Activated CD4-positive, alpha-beta T cell treated with anti-CD3 and anti-CD28 coated beads for 48 hours (primary cell): ENCODE results near the gene KRTAP5-5.
"Not testable (repeated sequence)": the region's sequence is repeated elsewhere in the genome, so short reads cannot be mapped to it uniquely, and the experiment has no call there.

Experiments
- DNase-seq: peaks from one replicate; pipeline ENCODE4 v3.0.0-alpha.2; 2020

KRTAP5-5 gene, protein sequence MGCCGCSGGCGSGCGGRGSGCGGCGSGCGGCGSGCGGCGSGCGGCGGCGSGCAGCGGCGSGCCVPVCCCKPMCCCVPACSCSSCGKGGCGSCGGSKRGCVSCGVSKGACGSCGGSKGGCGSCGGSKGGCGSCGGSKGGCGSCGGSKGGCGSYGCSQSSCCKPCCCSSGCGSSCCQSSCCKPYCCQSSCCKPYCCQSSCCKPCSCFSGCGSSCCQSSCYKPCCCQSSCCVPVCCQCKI

DNA sequence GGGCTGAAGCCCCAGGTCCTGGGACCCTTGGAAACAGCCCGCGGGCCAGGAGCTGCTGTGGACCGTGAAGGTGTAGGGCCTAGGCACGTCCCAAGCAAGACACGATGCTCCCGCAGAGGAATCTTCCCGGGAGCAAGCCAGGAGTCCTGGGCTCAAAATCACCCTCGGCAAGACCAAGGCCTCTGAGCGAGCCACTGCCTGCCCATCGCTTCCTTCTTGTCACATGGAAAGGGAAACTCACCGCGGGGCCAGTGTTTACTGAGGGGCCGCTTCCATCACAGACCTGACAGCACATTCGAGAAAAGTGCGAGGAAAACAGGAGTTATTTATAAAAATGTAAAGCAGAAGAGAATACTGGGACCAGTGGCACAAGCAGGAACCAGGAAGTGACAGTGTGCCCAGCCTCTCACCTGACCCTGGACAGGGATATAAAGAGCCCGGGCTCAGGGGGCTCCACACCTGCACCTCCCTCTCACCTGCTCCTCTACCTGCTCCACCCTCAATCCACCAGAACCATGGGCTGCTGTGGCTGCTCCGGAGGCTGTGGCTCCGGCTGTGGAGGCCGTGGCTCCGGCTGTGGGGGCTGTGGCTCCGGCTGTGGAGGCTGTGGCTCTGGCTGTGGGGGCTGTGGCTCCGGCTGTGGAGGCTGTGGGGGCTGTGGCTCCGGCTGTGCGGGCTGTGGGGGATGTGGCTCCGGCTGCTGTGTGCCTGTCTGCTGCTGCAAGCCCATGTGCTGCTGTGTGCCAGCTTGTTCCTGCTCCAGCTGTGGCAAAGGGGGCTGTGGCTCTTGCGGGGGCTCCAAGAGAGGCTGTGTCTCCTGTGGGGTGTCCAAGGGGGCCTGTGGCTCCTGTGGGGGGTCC lies at the start of gene KRTAP5-5:
KRTAP5-5 (plus strand) TSS at position 450 of the 860 bp plus-strand sequence; CDS start at position 516, 66 bp downstream.
- DNase-seq: no peak

DNA sequence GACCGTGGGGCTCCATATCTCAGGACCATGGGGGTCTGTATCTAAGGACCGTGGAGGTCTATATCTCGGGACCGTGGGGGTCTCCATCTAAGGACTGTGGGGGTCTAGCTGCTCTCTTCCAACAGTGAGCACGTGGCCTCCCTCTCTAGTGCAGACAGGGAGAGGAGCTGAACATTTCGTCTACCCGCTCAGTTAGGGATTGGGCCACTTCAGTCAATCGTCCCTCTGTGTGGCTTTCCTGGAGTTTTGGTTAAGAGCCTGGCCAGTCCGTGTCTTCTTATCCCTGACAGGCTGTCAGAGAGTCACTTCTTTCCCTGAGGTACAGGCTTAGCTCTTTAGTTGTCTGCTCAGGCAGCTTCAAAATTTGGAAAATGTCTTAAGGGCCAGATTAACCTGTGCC lies 47.6 kb upstream of the KRTAP5-5 start:
- no peak for DNase-seq

DNA sequence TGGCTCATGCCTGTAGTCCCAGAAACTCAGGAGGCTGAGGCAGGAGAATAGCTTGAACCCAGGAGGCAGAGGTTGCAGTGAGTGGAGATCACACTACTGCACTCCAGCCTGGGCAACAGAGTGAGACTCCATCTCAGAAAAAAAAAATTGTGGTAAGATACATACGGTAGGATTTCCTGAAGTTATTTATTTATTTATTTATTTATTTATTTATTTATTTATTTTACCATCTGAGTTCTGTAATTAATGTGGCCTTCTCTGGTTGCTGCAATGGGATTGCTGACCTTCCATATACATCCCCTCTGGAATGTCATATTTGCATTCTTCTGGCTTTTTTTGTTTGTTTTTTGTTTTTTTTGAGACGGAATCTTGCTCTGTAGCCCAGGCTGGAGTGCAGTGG lies 46.7 kb upstream of the KRTAP5-5 start:
- not testable (repeated sequence) for DNase-seq

DNA sequence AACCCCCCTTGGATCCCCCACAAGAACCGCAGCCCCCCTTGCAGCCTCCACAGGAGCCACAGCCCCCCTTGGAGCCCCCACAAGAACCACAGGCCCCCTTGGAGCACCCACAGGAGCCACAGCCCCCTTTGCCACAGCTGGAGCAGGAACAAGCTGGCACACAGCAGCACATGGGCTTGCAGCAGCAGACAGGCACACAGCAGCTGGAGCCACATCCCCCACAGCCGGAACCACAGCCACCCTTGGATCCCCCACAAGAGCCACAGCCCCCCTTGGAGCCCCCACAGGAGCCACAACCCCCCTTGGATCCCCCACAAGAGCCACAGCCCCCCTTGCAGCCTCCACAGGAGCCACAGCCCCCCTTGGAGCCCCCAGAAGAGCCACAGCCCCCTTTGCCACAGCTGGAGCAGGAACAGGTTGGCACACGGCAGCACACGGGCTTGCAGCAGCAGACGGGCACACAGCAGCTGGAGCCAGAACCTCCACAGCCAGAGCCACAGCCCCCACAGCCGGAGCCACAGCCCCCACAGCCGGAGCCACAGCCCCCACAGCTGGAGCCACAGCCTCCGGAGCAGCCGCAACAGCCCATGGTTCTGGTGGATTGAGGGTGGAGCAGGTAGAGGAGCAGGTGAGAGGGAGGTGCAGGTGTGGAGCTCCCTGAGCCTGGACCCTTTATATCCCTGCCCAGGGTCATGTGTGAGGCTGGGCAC lies 44.8 kb upstream of the KRTAP5-5 start, which contains the start of gene KRTAP5-1:
KRTAP5-1 (minus strand) TSS at position 623 of the 710 bp plus-strand sequence; CDS start at position 589, 34 bp downstream.
- DNase-seq: not testable (repeated sequence)

DNA sequence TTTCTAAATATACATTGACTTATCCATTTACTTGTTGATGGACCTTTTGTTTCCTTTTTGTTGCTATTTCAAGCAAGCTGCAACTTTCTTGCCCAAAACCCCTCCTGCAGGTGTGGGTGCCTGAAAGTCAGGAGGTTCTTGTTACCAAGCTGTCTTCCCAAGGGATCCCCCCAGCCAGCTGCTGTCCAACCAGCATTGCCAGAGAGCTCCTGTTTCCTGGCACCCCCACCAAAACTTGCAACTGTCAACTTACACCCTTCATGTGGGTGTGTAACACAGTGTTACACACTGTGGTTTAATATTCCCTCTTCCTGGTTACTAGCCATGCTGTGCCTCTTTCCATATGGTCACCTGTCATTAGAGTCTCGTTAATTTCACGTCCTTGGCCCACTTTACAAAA lies 42.9 kb upstream of the KRTAP5-5 start:
- no peak for DNase-seq

DNA sequence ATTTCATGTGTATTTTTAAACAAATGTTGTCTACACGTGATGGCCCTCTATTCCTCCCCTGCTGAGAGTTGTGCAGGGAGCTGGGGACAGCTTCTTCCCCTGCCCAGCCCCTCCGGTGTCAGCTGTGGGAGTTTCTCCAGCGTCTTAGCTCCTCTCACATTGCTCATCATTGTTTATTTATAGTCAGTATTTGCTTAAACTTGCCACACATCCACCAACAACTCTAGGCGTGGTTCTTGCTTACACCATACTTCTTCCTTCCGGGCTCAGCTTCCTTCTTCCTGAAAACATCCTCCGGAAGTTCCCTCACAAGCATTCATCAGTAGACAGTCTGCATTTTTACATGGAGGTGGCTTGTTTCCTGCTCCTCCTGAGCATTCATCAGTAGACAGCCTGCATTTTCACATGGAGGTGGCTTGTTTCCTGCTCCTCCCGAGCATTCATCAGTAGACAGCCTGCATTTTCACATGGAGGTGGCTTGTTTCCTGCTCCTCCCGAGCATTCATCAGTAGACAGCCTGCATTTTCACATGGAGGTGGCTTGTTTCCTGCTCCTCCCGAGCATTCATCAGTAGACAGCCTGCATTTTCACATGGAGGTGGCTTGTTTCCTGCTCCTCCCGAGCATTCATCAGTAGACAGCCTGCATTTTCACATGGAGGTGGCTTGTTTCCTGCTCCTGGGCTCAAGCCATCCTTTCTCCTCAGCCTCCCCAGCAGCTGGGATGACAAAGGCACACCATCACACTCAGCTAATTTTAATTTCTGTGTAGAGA lies 40.2 kb upstream of the KRTAP5-5 start:
- DNase-seq: not testable (repeated sequence)

DNA sequence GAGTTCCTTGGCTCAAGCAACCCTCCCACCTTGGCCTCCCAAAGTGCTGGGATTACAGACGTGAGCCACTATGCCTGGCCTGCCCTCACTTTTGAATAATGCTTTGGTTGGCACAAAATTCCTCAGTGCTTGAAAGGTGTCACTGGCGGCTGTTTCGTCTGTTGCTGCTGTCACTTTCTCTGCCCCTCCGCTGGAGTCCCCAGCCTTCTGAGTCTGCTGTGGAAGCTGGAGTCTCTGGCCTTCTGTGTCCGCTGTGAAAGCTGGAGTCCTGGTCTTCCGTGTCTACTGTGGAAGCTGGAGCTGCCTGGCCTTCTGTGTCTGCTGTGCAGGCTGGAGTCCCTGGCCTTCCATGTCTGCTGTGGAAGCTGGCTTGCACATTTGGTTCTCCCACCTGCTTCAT lies 39.6 kb upstream of the KRTAP5-5 start:
- DNase-seq: no peak

DNA sequence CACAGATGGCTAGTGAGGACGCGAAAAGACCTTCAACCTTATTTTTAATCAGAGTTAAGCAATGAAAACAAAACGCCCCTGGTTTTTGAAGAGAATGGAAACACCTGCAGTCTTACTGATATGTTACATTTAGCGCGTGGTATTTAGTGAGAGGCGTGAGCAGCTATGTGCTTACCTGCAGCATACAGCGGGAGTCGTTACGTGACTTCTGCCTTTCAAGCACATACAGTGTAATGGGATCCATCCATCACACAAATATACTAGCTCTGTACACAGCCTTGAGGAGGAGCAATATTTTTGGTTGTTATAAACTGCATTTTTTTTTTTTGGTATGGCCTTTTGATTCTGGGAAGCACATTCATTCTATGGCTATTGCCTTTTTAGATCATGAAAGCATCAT lies 36.9 kb upstream of the KRTAP5-5 start:
- no peak for DNase-seq

DNA sequence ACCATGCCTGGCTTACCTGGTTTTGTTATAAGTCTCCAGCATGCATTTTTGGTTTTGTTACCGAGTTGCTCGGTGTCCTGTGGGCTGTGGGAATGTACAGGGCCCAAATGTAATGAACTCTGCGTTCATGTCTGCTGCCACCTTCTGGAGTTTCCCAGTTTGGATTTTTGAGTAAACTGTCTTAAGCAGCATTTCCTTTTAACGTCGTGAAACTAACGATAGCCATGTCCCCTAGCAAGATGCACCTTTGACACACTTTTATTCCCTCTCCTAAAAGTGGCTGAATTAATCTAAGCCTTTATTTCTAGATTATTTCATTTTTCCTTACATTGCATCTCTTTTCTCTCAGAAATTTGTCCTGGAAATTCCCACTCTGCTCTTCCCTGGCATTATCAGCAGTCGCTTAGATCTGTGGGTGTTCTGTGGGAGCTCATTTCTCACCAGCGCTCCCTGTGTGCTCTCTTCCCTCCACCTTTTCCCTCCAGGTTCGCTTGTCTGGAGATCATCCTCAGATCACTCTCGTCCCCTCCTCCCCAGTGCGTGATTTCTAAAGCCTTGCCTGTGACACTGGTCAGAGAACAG lies 33.5 kb upstream of the KRTAP5-5 start:
- DNase-seq: not testable (repeated sequence)

DNA sequence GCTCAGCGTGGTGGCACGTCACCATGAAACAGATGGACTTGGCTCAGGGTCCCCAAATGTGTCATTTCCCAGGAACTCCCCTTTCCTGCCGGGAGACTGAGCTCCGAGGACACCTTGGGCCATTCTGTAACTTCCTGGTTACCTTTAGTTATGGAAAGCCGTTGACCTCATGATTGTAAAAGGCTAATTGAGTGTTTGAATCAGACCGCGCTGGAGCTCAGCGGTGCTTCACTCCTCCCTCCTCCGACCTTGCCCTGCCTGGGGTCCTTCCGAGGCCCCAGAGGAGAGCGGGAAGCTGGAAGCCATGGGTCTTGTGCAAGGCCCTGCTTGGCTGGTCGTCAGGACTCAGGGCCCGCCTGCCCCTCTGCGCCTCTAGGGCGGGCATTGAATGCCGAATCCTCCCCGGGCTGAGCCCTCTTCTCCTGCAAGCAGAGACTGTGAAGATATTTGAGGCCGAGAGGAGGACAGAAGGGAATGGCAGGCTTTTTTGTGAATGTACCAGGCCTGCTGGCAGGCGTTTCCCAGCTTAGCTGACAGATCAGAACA lies 32.9 kb upstream of the KRTAP5-5 start:
- DNase-seq: not testable (repeated sequence)

DNA sequence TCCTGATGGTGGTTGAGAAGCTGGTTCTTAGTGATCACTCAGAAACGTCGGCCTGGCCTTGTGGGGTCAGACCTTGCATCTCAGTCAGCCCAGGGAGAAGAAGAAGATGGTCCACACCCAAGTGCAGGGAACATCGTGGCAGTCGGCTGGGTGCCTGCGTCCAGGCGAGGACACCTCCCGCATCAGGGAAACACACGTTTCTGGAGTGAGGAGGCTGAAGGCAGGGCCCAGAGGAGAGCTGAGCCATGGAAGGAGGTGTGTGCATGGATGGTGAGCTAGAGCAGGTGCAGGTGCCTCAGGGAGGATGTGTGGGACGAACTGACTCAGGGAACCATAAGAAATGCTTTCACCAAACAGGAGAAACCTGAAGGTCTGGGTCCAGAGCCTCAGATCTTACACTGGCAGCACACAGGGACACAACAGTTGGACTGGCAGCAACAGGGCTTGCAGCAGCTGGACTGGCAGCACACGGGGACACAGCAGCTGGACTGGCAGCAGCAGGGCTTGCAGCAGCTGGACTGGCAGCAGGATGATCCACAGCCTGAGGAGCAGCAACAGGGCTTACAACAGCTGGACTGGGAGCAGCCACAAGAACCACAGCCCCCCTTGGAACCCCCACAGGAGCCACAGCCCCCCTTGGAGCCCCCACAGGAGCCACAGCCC lies 32.1 kb upstream of the KRTAP5-5 start:
- no peak for DNase-seq

DNA sequence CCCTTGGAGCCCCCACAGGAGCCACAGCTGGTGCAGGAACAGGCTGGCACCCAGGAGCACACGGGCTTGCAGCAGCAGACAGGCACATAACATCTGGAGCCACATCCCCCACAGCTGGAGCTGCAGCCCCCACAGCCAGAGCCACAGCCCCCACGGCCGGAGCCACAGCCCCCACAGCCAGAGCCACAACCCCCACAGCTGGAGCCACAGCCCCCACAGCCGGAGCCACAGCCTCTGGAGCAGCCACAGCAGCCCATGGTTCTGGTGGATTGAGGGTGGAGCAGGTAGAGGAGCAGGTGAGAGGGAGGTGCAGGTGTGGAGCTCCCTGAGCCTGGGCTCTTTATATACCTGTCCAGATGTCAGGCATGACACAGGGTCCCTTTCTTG lies 31.6 kb upstream of the KRTAP5-5 start, which contains the start of gene KRTAP5-2:
KRTAP5-2 (minus strand) TSS at position 301 of the 387 bp plus-strand sequence; CDS start at position 257, 44 bp downstream.
- DNase-seq: no peak

DNA sequence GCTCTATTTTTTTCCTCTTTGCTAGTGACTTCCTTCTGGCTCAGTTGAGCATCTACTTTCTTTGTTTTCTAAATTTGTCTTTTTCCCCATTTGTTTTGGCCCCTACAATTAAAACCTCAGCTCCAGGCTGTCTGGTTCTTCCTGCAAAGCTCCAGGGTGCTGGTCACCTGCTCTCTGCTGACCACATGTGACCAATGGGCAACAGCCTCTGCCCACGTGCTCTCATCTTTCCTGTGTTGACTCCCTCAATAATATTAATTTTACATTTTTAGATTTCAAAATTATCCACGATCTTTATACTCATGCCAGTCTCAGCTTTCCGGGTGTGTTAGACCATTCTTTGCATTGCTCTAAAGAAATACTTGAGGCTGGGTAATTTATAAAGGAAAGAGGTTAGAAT lies 31.2 kb upstream of the KRTAP5-5 start:
- DNase-seq: not testable (repeated sequence)

DNA sequence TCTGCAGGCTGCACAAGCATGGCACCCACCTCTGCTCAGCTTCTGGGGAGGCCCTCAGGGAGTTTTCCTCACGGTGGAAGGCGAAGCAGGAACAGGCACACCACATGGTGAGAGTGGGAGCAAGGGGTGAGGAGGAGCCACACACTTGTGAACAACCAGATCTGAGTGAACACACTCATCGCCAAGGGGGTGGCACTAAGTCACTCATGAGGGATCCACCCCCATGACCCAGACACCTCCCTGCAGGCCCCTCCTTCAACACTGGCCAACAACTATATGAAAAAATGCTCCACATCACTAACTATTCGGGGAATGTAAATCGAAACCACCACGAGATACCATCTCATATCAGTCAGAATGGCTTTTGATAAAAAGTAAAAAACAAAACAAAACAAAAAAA lies 30.8 kb upstream of the KRTAP5-5 start:
- DNase-seq: no peak

DNA sequence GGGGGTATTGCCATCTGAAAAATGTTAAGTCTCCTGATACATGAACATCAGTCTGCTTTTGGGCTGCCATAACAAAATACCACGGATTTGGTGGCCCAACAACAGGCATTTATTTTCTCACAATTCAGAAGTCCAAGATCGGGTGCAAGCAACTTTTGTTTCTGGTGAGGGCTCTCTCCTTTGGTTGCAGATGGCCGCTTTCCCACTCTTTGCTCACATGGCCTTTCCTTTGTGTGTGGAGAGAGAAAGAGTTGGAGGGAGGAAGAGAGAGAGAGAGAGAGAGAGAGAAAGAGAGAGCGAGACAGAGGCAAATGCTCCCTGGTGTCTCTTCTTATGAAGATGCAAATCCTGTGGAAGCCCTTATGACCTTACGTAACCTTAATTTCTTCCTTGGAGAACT lies 28.9 kb upstream of the KRTAP5-5 start:
- no peak for DNase-seq

DNA sequence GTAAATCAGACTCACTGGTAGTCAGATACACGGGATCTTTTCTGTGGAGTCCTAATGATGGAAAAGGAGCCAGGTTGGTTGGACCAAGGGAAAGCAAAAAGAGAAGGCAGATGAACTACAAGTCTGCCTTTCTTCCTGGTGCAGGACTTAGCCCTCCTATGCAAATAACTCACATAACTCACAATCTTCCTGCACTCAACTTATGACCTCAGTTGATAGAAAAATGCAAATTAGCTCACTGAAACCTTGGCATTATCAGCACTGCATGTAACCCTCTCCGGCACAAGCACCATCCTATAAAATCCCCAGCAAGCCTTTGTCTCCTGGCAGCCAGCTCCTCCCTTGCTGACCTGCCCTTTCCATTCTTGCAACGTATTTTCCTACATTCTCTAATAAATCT lies 27.9 kb upstream of the KRTAP5-5 start:
- DNase-seq: not testable (repeated sequence)

DNA sequence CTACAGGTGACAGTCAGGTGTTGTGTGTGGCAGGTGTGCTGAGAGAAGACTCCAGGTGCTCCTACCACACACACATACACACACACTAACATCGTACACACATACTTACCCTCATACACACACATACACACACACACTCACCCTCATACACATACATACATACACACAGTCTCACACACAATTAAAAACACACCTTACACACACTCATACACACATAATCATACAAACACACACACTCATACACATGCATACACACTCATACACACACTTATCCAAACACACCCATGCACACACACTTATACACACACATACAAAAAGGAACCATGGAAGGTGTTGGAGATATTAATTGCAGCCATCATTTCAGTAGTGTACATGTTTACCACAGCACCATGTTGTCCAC lies 25.9 kb upstream of the KRTAP5-5 start:
- no peak for DNase-seq

DNA sequence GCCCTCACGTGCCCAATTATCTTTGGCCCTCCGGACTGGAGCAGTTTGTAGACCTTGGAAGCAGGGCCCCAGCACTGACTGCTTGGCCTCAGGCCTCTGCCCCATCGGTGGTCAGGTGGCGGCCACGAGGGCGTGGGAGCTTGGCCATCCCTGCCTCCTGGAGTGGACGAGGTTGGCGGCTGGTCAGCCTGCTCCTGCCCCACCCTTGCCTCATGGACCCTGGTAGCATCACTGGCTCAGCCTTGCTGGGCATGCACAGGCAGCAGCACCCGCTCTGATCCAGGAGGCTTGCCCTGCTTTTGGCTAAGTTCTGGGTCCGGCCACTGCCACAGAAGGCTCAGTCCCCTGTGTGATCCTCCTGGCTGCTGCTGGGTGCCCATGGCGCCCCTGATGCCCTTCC lies 25.4 kb upstream of the KRTAP5-5 start:
- DNase-seq: no peak

DNA sequence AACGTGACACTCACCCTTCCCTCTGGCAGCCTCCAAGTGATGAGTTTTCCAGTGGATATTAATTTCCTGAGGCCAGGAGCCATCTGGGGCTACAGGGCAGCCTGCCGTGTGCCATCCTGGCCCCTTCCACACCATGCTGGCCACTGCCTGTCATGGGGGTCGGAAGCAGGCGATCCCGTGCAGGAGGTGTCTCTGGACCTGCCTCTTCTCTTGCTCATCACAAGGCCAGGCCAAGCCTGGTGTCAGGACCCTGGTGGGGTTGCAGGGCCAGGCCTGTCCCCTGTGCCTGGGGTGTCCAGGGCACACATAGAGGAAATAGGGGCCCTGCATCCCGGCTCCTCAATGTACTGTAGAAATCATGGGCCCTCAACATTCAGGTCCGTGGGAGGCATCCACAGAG lies 24.9 kb upstream of the KRTAP5-5 start:
- DNase-seq: no peak

DNA sequence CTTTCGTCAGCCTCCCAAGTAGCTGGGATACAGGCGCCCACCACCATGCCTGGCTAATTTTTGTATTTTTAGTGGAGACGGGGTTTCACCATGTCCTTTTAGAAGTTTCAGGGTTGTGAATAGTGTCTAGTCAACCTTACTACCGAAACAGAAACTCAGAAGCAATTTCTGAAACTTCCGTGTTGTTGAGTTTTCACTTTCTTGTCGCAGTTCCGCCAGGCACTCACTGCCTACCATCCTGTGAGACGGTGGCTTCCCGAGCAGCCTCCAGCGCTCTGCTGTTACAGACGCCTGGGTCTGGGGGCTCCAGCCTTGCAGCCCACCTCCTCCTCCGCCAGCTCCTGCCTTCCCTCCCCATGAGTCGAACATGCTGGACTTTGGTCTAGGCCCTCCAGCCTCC lies 23.7 kb upstream of the KRTAP5-5 start:
- DNase-seq: peak; percentile 27

DNA sequence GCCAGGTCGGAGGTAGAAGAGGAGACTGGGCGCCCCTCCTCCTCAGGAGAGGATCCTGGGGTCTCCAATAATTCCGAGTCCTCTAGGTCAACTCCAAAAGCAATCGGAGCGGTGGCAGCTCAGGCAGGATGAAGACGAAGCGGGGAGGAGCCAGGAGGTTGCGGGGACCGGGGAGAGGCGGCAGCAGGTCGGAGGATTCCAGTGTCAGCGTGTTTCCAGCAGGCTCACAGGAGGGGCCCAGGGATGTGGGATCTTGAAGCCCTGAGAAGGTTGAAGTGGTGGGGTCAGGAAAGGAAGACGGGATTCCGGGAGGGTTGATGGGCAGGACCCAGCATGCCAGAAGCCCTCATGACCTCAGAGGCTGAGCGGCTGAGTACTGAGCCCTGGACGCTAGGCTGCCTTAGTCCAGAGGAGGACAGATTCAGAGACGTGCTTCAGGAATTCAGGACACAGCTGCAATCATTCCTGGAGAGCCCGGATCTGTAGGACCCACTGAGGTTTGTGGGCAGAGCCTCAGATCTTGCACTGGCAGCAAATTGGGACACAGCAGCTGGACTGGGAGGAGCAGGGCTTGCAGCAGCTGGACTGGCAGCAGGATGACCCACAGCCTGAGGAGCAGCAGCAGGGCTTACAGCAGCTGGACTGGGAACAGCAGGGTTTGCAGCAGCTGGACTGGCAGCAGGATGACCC lies 22.3 kb upstream of the KRTAP5-5 start:
- DNase-seq: not testable (repeated sequence)
